Measurements from ENCODE around the gene KIF27. TPM values are rescaled to one million over a fixed set of nuclear protein-coding genes. Genes with fewer than 3 reads are reported as not detected.
"Not testable (repeated sequence)": the region's sequence is repeated elsewhere in the genome, so short reads cannot be mapped to it uniquely, and the experiment has no call there.

KIF27 gene
- total and polyA plus RNA-seq, 2 of the 4 experiments (the other 2 are of a cell fraction) = 0.60 to 1.6 TPM

GRCh38 chr9:83849895-83850294 is 71.3 kb downstream of the KIF27 start:
- H2BK20ac ChIP-seq (ENCODE audit: low read depth, low read length); POLR2A ChIA-PET (ENCODE audit: unreplicated experiment); H2BK120ac ChIP-seq (ENCODE audit: low read depth, low read length); H3K14ac ChIP-seq (replicated peaks; ENCODE audit: low read depth, low read length); H3K18ac ChIP-seq (ENCODE audit: low read depth, low read length); H2BK15ac ChIP-seq (ENCODE audit: low read depth, low read length); H4K8ac ChIP-seq (ENCODE audit: low read depth in 2 of 2, low read length in 2 of 2); H3K27me3 ChIP-seq (ENCODE audit: control insufficient read depth, insufficient read depth, low read length); CTCF ChIA-PET; H3K56ac ChIP-seq (ENCODE audit: extremely low read depth, insufficient read depth, low read length); ATAC-seq (ENCODE audit: low read depth); H2AFZ ChIP-seq (replicated peaks; ENCODE audit: low read length, poor library complexity); intact Hi-C loops (cut with micrococcal nuclease); H4K20me1 ChIP-seq (ENCODE audit: insufficient read depth, low read length); H2BK5ac ChIP-seq (ENCODE audit: low read depth, low read length, poor library complexity, severe bottlenecking); H3K4me2 ChIP-seq (ENCODE audit: low read depth, low read length); H3K9ac ChIP-seq (ENCODE audit: low read depth, low read length); H3K79me1 ChIP-seq (ENCODE audit: low read depth in 1 of 2, low read length in 2 of 2); H3K36me3 ChIP-seq (ENCODE audit: control insufficient read depth, insufficient read depth, low read length); H4K5ac ChIP-seq (ENCODE audit: low read depth, low read length); H3K4me1 ChIP-seq (ENCODE audit: control insufficient read depth, insufficient read depth, low read length); H3K9me1 ChIP-seq (ENCODE audit: insufficient read depth, low read length); in situ Hi-C loops (cut with MboI; ENCODE audit: low sequenced_read_pairs); DNase-seq; H2AK9ac ChIP-seq (replicated peaks; ENCODE audit: low read depth, low read length, poor library complexity); dilution Hi-C loops (cut with HindIII; ENCODE audit: low sequenced_read_pairs, unreplicated experiment); BruUV-seq (replicated peaks); H3K27ac ChIP-seq (ENCODE audit: insufficient read depth, low read length); H3K4me3 ChIP-seq (ENCODE audit: insufficient read depth, low read depth, low read length); H3K23ac ChIP-seq (ENCODE audit: low read depth, low read length); H3K9me3 ChIP-seq (ENCODE audit: control insufficient read depth, insufficient read depth, low read length); H2AK5ac ChIP-seq (ENCODE audit: low read depth, low read length); H3K4ac ChIP-seq (ENCODE audit: low read depth, low read length); H4K91ac ChIP-seq (ENCODE audit: insufficient read depth, low read depth, low read length): not testable (repeated sequence)
- no CpG with 5 or more reads among the region's 8 CpGs for WGBS, 2 experiments (ENCODE audit: extremely low coverage in 2 of 2, insufficient read length in 1 of 2)
